Activated T-cell treated with anti-CD3 and anti-CD28 coated beads for 24 hours (primary cell): ENCODE data around the gene CLEC1A.

Source experiments
- DNase-seq: peaks from one replicate; pipeline ENCODE4 v3.0.0-alpha.2; 2020; ENCODE audit warnings: low read depth

Gene CLEC1A

DNA sequence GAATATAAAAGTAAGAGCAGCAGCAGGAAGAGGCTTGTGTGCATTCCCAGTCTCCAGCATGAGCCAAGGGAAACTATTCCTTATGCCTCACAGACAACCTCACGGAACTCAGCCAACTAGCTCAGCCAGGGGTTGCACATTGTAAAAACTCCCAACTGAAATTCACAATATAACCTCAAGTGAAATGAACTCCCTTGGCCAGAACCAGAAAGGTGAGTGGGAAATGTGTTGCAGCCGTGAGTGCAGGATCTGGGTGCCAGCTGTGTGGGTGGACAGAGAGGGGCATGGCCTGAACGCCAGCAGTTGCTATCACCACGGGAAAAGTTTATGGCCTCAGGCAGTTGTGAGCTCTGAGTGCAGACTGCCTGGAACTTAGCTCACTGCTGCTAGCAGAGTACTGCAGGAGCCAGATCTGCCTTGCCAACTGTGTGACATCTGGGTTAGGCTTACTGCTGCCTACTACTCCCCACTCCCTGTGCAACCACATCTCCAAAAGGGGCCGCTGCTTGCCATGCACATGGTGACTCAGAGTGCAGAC lies 2.3 kb upstream of the CLEC1A start:
- no peak for DNase-seq

DNA sequence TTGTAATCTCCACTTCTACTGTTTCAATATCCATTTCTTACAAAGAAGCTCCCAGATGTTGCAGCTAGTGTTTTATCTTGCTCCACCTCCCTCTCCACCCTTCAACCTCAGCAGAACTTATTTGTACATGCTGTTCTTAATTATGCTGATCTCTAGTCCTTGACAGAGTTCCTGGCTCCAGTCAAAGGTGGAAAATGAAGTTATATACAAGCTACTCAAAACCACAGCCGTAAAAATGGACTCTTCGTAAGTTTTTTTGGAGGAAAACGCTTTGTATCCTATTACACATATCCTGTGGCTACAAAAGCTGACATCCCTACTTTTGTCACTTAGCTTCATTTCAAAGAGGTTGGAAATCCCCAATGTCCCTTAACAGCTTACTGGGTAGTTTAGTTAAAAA lies 1.3 kb downstream of the CLEC1A start:
- no peak for DNase-seq

DNA sequence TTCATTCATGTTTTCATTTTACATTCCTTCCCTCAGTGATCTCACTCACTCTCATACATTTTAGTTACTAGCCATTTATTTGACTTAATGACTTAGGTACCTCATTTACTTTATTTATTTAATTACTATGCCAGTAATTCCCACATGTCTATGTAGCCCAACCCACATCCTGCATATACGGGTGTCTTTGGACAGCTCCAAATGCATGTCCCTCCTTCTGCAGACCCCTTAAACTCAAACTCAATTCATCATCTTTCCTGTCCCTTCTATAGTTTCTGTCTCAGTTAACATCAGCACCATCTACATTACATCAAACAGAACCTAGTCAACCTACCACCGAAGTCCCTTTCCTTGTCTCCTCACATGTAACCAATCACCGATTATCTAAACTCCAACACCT lies 2.8 kb downstream of the CLEC1A start:
- DNase-seq = no peak

DNA sequence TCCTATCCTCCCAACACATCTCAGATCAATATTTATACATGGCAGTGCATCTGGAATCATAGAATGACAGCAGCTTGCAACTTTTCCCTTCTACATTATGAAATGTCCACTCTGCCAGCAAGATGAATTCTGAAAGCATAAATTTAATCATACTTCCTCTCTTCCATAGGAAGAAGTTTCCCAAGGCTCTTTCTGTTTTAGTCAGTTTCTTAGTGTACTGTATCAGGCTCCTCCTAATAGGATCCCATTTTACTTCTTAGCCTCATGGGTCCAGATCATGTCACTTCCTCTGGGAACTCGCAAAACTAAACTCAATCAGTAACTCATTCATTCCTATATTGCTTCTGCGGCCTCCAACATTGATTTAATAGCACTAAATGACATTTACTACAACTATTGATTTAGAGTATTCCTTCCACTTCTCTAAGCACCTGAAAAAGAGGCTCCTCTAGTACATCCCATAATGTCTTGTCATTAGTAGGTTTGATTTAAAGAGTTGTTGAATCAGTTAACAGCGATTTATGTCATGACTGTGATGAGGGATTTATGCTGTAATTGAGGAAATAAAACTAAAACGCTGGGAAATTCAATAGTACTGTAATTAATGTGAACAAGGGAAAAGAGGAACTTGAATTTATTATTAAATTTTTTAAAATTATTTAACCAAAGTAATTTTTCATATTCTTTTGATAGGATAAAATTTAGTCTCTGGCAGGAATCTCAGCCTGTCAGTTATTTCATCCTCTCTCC lies 4.0 kb downstream of the CLEC1A start:
- no peak for DNase-seq

DNA sequence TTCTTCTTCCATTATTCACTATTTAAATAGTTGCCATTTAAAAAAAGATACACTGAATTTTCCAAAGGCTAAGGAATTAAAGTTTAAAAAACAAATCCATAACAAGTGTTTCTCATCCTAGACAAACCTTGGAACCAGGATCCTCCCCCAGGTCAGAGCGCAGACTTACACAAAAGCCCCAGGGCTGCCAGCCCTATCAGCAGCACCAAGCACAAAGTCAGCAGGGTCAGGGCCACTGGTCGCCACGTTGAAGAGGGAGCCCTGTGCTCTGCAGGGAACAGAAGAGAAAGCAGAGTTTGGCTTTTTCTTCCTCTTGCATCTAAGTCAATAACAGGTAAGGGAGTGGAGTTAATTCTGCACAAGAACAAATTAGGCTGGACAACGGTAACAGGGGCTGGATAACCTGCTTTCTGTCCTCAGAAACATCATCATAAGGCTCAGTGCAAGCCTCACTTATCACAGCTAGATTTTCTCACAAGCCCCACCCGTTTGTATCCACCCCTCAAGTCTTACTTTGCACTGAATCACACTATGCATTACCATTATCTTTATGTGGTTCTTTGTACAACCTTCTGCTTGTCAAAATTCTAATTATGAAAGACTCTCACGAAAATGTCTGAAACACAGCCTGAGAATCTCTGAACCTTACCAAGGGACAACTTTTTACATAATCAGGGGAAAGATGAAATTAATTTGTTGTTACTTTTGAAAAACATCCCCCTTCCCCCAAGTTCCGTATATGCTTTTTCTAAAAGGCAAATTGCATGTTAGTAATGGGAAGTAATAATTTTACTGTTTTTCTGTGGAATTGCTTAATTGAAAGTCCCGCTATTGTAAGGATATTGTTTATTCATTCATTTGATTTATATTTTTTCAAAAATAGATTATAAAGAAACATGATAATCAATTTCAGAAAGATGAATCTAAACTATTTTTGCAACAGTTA lies 9.6 kb downstream of the CLEC1A start:
- DNase-seq = no peak

DNA sequence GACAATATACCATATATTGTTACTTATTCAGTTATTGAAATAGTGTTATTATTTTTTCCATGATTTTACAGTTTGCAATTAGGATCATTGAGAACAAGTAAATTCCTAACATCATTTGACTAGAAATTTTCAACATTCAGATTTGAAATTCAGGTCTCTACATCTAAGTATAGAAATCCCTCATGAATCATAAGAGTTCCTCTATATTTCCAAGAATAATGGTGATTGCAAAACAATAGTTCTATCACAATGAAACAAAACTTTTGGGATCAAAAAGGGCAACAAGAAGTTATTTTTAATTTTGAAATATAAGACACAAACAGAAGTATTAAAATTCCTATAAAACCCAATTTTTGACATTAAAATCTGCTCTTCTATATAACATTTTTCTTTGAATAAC lies 10.8 kb downstream of the CLEC1A start:
- no peak for DNase-seq

DNA sequence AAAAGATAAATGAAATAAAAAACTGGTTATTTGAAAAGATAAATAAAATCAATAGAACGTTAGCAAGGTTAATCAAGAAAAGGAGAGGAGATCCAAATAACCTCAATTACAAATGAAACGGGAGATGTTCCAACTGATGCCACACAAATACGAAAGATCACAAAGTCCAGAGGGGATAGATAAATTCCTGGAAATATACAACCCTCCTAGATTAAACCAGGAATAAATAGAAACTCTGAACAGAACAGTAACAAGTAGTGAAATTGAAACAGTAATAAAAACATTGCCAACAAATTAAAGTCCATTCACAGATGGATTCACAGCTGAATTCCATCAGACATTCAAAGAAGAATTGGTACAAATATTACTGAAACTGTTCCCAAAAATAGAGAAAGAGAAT lies 12.4 kb downstream of the CLEC1A start:
- DNase-seq = no peak

DNA sequence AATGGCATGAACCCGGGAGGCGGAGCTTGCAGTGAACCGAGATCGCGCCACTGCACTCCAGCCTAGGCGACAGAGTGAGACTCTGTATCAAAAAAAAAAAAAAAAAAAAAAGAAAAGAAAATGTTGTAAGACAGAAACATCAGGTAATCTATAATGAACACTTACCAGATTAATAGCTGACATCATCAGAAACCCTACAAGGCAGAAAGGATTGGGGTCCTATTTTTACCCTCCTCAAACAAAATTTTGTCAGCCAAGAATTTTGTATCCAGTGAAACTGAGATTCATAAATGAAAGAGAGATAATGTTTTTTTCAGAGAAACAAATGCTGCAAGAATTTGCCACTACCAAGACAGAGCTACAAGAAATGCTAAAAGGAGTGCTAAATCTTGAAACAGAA lies 14.1 kb downstream of the CLEC1A start:
- no peak for DNase-seq

DNA sequence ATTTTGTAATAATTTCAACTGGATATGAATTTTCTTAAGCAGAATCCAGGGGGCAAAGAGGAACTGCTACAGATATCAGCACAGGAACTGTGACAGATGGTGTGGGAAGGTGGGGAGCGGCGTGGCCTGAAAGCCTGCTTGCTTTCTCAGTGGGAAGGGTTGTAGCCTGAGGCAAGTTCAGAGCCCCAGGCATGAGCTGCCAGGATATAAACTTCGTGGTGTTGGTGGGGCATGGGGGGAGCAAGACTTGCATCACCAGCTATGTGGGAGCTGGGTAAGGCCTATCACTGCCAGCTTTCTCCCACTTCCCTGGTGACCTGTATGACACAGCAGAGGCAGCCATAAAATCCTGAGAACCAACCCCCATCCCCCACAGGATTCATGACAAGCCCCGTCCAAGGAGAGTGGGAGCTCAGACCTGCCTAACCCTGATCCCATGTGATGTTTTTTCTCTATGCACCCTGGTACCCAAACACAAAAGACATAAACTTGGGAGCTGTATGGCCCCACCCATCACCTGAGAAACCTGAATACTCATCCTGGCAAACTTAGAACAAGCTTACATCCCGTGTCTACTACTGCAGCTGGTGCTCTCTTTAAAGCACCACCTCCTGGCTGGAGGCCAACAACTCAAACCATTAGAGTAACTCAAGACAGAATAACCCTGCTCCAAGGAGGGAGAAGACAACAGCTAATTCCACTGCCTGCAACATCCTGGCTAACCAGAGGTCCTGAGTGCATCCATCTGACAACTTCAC lies 16.5 kb downstream of the CLEC1A start:
- no peak for DNase-seq

DNA sequence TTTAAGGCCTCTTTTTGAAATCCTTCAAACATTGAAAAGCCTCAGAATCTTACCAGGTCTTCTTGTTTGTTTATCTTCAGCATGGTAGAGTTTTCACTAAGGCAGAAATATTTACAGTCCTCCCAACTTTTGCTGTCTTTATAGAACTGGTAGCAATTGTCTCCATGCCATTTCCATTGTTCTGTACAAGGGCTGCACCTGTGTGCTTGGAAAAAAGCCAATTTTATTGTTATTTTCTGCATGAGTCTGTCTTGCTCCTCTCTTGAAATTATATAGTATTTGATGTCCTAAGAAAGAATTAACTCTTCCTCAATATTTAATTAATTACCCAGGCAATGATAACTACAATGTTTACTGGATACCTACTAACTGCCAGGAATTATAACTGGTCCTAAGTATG lies 23.3 kb downstream of the CLEC1A start:
- DNase-seq = no peak

DNA sequence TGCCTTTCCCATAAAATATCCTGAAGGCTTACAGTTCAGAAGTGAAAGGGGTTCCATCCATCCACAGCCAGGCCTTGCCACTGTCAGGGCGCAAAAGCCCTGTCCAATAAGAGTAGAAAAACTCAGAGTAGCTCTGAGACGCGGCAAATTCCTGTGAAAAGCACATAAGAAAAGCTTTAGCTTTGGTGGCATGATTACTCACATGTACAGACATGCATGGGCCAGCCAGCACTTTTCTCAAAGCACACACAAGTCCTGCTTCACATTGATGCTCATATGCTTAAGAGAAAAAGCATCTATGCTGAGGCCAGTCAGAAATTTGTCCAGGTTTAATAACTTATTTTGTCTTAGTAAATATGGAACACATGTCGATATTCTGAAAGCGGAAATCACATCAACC lies 25.5 kb downstream of the CLEC1A start:
- no peak for DNase-seq

DNA sequence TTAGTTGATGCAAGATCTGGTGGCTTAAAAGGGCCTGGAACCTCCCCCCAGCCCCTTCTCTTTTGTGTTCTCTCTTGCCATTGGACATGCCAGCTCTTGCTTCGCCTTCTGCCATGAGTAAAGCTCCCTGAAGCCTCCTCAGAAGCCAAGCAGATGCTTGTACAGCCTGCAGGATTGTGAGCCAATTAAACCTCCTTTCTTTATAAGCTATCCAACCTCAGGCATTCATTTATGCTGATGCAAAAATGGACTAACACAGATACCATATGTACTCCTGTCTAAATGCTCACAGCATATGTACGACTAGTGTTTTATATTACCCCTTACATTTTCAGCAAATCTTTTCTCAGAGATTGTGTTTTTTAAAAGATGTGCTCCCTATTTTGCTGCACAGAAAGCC lies 26.7 kb downstream of the CLEC1A start:
- DNase-seq = no peak

DNA sequence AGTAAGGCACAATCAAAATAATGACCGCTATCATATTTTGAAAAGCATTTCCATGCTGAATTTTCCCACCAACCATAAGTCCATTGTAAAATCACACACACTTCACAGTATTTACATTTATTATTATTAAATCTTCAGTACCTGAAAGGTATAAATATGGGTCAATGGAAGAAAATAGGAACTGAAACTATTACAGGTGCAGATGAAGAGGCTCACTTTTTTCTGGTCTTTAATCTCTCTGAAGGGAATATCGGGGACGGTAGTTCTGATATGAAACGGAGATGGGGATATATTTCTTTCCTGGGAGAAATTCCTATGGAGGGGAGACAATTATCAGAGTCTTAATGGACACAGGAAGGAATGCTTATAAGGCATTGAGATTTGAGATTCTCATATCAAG lies 28.4 kb downstream of the CLEC1A start:
- no peak for DNase-seq

DNA sequence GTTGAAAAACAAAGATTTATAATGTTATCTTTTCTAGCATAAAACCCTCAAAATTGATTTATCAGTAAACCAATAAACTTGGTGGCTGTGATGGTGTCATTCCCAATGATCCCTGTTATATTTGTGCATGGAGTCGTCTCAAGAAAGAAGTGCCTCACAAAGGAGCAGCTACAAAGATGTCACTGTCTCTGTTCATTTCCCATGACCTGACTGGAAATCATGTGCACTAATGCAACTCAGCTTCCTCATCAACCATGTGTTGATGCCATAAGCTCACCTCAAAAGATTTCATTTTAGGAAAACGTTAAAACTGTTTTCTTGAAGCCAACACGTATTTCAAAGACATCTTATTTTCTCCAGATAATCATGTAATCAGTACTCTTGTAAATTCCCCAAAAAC lies 28.8 kb downstream of the CLEC1A start:
- DNase-seq = no peak

DNA sequence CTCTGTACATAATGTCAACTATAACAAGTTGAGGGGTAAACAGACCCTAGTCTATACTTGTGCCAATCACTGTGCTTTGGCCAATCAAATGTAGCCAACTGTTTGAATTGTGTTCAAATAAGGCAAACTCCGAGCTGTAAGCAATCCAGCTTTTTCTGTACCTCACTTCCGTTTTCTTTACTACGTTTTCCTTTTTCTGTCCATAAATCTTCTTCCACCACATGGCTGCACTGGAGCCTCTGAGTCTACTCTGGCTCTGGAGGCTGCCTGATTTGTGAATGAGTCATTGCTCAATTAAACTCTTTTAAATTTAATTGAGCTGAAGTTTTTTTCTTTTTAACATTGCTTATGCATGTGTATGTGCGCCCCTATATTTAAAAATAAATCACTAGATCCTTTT lies 29.7 kb downstream of the CLEC1A start:
- DNase-seq = no peak

DNA sequence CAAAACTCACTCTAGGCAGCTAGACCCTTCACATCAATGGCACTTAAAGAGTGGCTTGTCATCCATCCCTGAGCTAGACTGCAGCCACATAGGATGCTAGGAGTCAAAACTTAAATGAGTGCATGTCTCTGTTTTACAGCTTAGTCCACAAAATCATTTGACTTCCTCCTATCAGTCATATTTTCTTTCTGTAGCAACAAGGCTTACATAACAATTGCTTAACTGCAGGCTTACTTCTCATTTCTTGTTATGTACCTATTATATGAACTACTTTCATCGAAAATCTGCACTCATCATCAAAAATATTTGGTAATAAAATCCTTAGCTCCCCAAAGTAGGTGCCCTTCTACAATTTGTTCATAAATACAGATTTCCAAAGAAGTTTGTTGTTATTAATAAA lies 30.1 kb downstream of the CLEC1A start:
- DNase-seq = no peak

DNA sequence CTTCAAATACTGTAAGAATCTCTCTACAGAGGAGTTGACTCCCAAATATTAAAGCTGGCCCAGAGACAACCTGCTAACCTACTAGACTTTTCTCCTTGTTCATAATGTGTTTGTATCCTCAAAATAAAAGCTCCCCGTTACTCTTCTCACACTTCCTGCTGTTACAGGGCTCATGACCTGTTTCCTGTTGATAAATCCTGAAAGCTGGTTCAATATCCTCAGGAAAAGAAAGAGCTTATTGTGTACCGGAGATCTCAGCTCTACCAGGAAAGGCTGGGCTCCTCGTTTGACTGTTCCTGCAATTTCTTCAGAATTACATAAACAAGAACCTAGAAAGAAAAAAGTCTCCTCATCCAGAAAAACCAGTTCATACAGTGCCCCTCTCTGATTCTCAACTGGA lies 30.8 kb downstream of the CLEC1A start:
- no peak for DNase-seq

DNA sequence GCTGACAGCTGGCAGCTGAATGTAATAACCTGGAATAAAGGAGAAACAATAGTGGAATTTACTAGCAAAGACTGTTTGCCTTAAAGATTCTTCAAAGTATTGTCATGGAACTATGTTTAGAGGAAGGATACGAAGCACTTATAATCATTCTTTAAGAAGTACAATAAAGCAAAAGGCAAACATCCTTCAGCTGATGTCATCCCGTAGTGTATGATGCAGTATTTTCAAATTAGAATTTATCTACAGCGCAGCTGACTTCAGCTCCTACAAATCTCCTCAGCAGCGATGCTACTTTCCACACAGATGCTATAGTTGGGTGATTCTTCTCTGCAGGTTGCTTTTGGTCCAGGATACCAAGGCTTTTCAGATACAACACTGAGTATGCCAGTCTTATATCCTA lies 31.5 kb downstream of the CLEC1A start:
- no peak for DNase-seq

DNA sequence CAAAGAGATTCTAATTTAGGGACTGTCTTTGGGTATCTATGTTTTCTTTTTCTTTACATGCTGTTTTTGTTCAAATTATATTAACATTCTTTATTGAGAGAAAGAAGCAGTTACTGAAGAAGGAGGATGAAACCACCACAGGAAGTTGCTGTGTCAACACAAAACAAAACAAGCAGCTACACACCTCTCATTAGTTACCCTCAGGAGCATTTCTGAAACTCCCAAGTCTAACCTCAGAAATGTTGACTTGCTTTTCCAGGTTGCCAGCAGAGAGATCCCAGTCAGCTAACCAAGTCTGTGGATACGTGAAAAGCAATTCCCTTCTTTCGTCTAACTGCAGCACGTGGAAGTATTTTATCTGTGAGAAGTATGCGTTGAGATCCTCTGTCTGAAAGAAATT lies 33.5 kb downstream of the CLEC1A start:
- DNase-seq = no peak

DNA sequence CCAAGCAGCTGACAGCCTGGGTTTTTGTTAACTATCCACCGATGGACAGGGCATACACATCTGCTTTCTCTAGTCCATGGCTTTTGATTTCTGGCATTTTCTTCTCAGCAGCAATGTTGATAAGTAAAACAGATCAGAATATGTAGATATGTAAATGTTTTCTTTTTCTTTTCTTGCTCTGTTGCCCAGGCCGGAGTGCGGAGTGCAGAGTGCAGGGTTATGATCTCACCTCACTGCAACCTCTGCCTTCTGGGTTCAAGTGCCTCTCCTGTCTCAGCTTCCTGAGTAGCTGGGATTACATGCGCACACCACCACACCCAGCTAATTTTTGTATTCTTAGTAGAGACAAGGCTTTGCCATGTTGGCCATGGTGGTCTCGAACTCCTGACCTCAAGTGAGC lies 40.4 kb downstream of the CLEC1A start:
- DNase-seq = no peak

DNA sequence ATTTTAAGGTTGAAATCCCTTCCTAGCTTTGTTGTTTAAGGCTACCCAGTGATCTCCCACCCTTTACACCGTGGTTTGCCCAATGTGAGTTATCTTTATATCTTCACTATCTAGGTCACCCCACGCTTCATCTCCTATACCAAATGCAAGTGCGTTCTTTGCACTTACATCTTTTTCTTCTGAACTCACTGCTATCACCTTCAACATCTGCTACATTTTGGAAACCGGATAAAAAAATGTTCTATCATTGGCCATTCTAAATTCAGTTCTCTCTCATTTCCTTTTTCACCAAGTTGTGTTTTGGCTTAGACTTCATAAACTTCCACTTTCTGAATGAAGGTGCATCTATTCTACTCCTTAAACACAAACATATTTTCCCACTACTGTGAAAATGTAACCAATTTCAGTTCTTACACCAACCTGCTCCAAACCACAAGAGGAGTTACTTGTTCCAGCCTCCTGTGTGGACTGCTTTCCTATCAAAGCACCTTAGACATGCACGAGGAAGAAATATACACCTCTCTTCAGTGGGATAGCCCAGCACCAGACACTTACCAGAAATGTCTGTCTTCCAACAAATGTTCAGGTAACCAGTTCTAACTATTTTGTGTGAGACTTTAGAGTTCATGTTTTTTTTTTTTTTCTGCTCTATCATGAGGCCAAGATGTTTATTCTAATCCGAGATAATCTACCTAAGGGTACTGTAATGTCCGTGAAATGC lies 46.4 kb downstream of the CLEC1A start:
- no peak for DNase-seq

DNA sequence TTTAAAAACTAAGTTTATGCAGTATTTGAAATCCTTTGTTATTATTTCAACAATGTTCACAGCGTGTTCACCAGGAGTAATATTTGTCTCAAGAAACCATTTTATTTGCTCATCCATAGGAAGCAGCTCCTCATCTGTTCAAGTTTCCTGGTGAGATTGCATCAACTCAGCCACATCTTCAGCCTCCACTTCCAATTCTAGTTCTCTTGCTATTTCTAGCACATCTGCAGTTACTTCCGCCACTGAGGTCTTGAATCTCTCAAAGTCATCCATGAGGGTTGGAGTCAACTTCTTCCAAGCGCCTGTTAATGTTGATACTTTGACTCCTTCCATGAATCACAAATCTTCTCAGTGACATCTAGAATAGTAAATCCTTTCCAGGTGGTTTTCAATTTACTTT lies 50.3 kb downstream of the CLEC1A start:
- no peak for DNase-seq
